ENCODE results near the gene NHERF1. TPM values are rescaled to one million over a fixed set of nuclear protein-coding genes. Genes with fewer than 3 reads are reported as not detected.
A peak's percentile ranks its signal among the peaks of the same experiment; 100 is the strongest.

Gene NHERF1
- total and polyA plus RNA-seq, 2 of the 13 experiments (the other 11 are each of a cell fraction or from before 2014, with no cell fraction given): 169 to 269 TPM

DNA sequence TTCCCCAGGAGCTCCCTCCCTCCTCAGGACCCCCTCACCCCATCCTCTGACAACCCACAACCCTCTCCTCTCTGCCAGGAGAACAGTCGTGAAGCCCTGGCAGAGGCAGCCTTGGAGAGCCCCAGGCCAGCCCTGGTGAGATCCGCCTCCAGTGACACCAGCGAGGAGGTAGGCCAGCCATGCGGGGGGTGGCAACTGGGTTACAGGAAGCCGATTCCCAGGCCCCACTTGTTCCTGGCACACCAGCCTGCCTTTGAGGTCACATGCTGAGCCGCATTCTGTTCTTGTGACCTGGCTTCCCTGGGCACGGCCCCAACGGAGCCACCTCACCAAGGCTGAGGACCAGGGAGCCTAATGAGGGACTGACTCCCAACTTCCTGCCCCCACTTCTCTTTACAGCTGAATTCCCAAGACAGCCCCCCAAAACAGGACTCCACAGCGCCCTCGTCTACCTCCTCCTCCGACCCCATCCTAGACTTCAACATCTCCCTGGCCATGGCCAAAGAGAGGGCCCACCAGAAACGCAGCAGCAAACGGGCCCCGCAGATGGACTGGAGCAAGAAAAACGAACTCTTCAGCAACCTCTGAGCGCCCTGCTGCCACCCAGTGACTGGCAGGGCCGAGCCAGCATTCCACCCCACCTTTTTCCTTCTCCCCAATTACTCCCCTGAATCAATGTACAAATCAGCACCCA is 19.8 kb downstream of the NHERF1 start (continued):
- TF ChIP-seq, protein P1, sequence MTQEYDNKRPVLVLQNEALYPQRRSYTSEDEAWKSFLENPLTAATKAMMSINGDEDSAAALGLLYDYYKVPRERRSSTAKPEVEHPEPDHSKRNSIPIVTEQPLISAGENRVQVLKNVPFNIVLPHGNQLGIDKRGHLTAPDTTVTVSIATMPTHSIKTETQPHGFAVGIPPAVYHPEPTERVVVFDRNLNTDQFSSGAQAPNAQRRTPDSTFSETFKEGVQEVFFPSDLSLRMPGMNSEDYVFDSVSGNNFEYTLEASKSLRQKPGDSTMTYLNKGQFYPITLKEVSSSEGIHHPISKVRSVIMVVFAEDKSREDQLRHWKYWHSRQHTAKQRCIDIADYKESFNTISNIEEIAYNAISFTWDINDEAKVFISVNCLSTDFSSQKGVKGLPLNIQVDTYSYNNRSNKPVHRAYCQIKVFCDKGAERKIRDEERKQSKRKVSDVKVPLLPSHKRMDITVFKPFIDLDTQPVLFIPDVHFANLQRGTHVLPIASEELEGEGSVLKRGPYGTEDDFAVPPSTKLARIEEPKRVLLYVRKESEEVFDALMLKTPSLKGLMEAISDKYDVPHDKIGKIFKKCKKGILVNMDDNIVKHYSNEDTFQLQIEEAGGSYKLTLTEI (CRISPR knock-in tag; conservative IDR thresholded peaks at IDR 0.05): no peak
- TF ChIP-seq MED1 (CRISPR knock-in tag; IDR thresholded peaks at IDR 0.05) (no peak), ZNF747 (CRISPR knock-in tag; IDR thresholded peaks at IDR 0.05; ENCODE audit: borderline replicate concordance) (0 out of 2 replicates have a peak, but pooled peaks have one; percentile 31), HNRNPL (IDR thresholded peaks at IDR 0.05; ENCODE audit: low read depth, low read length) (peak; percentile 81), FOXP1 (IDR thresholded peaks at IDR 0.05) (no peak), FOXP1 (CRISPR knock-in tag; IDR thresholded peaks at IDR 0.05) (no peak), ETV5 (CRISPR knock-in tag; IDR thresholded peaks at IDR 0.05; ENCODE audit: borderline replicate concordance) (no peak)
- TF ChIP-seq, protein P2, sequence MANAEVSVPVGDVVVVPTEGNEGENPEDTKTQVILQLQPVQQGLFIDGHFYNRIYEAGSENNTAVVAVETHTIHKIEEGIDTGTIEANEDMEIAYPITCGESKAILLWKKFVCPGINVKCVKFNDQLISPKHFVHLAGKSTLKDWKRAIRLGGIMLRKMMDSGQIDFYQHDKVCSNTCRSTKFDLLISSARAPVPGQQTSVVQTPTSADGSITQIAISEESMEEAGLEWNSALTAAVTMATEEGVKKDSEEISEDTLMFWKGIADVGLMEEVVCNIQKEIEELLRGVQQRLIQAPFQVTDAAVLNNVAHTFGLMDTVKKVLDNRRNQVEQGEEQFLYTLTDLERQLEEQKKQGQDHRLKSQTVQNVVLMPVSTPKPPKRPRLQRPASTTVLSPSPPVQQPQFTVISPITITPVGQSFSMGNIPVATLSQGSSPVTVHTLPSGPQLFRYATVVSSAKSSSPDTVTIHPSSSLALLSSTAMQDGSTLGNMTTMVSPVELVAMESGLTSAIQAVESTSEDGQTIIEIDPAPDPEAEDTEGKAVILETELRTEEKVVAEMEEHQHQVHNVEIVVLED (CRISPR knock-in tag; IDR thresholded peaks at IDR 0.05; ENCODE audit: borderline replicate concordance): no peak
- TF ChIP-seq, protein P3, sequence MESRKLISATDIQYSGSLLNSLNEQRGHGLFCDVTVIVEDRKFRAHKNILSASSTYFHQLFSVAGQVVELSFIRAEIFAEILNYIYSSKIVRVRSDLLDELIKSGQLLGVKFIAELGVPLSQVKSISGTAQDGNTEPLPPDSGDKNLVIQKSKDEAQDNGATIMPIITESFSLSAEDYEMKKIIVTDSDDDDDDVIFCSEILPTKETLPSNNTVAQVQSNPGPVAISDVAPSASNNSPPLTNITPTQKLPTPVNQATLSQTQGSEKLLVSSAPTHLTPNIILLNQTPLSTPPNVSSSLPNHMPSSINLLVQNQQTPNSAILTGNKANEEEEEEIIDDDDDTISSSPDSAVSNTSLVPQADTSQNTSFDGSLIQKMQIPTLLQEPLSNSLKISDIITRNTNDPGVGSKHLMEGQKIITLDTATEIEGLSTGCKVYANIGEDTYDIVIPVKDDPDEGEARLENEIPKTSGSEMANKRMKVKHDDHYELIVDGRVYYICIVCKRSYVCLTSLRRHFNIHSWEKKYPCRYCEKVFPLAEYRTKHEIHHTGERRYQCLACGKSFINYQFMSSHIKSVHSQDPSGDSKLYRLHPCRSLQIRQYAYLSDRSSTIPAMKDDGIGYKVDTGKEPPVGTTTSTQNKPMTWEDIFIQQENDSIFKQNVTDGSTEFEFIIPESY (CRISPR knock-in tag; IDR thresholded peaks at IDR 0.05): no peak
- TF ChIP-seq, protein P4, sequence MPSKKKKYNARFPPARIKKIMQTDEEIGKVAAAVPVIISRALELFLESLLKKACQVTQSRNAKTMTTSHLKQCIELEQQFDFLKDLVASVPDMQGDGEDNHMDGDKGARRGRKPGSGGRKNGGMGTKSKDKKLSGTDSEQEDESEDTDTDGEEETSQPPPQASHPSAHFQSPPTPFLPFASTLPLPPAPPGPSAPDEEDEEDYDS (CRISPR knock-in tag; IDR thresholded peaks at IDR 0.05): no peak
- TF ChIP-seq, protein P5, sequence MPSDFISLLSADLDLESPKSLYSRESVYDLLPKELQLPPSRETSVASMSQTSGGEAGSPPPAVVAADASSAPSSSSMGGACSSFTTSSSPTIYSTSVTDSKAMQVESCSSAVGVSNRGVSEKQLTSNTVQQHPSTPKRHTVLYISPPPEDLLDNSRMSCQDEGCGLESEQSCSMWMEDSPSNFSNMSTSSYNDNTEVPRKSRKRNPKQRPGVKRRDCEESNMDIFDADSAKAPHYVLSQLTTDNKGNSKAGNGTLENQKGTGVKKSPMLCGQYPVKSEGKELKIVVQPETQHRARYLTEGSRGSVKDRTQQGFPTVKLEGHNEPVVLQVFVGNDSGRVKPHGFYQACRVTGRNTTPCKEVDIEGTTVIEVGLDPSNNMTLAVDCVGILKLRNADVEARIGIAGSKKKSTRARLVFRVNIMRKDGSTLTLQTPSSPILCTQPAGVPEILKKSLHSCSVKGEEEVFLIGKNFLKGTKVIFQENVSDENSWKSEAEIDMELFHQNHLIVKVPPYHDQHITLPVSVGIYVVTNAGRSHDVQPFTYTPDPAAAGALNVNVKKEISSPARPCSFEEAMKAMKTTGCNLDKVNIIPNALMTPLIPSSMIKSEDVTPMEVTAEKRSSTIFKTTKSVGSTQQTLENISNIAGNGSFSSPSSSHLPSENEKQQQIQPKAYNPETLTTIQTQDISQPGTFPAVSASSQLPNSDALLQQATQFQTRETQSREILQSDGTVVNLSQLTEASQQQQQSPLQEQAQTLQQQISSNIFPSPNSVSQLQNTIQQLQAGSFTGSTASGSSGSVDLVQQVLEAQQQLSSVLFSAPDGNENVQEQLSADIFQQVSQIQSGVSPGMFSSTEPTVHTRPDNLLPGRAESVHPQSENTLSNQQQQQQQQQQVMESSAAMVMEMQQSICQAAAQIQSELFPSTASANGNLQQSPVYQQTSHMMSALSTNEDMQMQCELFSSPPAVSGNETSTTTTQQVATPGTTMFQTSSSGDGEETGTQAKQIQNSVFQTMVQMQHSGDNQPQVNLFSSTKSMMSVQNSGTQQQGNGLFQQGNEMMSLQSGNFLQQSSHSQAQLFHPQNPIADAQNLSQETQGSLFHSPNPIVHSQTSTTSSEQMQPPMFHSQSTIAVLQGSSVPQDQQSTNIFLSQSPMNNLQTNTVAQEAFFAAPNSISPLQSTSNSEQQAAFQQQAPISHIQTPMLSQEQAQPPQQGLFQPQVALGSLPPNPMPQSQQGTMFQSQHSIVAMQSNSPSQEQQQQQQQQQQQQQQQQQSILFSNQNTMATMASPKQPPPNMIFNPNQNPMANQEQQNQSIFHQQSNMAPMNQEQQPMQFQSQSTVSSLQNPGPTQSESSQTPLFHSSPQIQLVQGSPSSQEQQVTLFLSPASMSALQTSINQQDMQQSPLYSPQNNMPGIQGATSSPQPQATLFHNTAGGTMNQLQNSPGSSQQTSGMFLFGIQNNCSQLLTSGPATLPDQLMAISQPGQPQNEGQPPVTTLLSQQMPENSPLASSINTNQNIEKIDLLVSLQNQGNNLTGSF (CRISPR knock-in tag; IDR thresholded peaks at IDR 0.05): no peak
- TF ChIP-seq, protein P6, sequence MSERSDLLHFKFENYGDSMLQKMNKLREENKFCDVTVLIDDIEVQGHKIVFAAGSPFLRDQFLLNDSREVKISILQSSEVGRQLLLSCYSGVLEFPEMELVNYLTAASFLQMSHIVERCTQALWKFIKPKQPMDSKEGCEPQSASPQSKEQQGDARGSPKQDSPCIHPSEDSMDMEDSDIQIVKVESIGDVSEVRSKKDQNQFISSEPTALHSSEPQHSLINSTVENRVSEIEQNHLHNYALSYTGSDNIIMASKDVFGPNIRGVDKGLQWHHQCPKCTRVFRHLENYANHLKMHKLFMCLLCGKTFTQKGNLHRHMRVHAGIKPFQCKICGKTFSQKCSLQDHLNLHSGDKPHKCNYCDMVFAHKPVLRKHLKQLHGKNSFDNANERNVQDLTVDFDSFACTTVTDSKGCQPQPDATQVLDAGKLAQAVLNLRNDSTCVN (CRISPR knock-in tag; IDR thresholded peaks at IDR 0.05; ENCODE audit: borderline replicate concordance): no peak
- TF ChIP-seq, protein P7, sequence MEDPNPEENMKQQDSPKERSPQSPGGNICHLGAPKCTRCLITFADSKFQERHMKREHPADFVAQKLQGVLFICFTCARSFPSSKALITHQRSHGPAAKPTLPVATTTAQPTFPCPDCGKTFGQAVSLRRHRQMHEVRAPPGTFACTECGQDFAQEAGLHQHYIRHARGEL (CRISPR knock-in tag; IDR thresholded peaks at IDR 0.05): no peak
